NCI-H524 treated with DMSO at 0.1 percent for 48 hours (cell line): ENCODE data around the gene MEGF6.
"Not testable (repeated sequence)": the region's sequence is repeated elsewhere in the genome, so short reads cannot be mapped to it uniquely, and the experiment has no call there.

ENCODE experiments used
- DNase-seq: peaks from one replicate; lab custom pipeline; 2025; lab: John Stamatoyannopoulos, UW

Gene MEGF6

DNA sequence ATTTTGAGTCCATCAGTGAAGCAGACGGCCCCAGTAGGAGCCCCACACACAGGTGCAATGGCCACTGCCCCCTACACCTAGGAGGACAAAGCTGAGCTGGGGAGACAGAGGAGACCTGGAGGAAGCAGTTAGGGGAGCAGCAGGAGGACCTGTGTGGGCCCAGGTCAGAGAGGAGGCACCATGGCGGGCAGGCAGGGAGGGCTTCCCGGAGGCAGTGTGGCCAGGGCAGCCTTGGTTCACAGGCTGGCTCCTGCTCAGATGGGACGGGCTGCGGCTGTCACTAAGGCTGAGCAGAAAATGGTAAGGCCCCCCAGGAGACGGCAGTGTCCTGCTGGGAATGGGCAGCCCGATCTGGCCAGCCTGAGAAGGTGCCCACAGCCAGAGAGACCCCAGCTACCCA is 15.4 kb downstream of the MEGF6 start:
- DNase-seq: no peak

GRCh38 chr1:3594706-3595377 is 16.5 kb downstream of the MEGF6 start:
- no peak for DNase-seq

- no peak for DNase-seq
Measured at GRCh38 chr1:3593745-3594144, 17.6 kb downstream of the MEGF6 start.

DNA sequence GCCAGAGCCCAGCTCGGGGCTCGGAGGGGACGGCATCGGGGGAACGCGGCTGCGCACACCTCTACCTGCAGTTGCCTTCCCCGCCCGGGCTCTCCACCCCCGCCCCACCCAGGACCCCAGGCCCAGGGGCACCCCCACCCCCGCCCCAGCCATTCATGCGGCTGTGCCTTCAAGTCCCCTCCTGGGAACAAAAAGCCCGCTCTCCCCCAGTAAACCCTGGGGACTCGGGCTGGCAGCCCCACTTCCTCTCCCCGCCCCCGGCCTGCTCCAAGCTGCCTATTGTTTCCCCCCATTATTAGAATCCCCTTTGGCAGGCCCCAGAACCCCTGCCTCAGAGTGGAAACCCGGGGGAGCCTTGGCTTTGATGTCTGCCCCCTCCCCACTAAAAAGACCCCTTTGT is 18.0 kb downstream of the MEGF6 start:
- DNase-seq: no peak

DNA sequence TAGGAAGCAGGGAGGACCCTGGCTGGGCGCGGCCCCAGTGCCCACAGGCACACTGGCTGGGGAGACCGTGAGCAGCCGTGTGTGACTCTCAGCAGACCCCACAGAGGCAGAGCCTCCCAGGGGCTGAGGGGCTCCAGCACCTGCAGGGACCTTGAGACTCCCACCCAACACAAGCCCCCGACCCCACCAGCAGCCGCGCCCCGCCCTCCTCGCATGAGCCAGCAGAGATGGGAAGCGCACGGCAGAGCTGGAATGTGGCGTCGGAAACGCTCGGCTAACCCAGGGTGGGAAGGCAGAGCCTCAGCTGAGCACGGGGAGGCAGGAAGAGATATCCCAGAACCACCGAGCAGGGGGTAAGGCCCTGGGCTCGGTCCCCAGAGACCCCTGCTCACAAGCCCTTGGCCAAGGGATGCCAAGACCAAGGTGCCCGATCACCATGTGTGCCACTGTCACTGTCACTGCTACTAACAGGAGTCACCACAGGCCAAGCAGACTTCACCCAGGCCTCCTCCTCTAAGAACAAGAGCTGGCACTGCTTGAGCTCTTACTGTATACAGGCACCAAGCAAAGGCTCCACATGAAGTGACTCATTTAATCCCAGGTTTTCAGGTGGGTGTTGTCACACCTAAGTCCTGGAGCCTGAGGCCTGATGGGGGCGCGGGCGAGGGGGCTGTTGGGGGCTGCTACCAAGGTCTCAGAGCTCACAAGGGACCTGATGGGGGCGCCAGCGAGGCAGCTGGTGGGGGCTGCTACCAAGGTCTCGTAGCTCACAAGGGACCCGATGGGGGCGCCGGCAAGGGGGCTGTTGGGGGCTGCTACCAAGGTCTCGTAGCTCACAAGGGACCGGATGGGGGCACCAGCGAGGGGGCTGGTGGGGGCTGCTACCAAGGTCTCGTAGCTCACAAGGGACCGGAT is 20.1 kb downstream of the MEGF6 start:
- DNase-seq: no peak

- DNase-seq: no peak
Measured at GRCh38 chr1:3590139-3590763, 21.1 kb downstream of the MEGF6 start.

- no peak for DNase-seq
Measured at GRCh38 chr1:3588395-3588794, 22.9 kb downstream of the MEGF6 start.

- DNase-seq: no peak
Measured at GRCh38 chr1:3586986-3587759, 24.1 kb downstream of the MEGF6 start.

DNA sequence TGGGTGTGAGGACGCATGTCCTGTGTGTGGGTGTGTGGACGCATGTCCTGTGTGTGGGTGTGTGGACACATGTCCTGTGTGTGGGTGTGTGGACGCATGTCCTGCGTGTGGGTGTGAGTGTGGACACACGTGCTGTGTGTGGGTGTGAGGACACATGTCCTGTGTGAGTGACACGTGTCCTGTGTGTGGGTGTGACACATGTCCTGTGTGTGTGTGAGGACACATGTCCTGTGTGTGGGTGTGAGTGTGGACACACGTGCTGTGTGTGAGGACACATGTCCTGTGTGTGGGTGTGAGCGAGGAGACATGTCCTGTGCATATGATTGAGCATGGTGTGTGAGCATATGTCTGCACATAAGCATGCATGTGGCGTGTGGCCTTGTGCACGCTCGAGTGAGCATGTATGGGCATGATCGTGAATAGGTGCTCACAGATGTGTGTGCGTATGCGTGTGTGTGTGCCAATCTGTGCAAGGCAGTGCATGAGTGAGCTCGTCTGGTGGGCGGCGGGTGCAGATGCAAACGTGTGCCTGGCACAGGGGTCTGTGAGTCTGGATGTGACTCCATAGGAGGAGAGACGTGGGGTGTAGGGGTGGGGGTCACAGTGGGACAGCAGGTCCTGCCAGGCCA is 25.3 kb downstream of the MEGF6 start:
- no peak for DNase-seq

GRCh38 chr1:3585353-3585868 is 25.9 kb downstream of the MEGF6 start:
- DNase-seq: not testable (repeated sequence)

GRCh38 chr1:3584915-3585314 is 26.4 kb downstream of the MEGF6 start:
- no peak for DNase-seq

GRCh38 chr1:3583751-3584150 is 27.6 kb downstream of the MEGF6 start:
- DNase-seq: not testable (repeated sequence)

GRCh38 chr1:3581296-3582036 is 29.8 kb downstream of the MEGF6 start:
- no peak for DNase-seq

DNA sequence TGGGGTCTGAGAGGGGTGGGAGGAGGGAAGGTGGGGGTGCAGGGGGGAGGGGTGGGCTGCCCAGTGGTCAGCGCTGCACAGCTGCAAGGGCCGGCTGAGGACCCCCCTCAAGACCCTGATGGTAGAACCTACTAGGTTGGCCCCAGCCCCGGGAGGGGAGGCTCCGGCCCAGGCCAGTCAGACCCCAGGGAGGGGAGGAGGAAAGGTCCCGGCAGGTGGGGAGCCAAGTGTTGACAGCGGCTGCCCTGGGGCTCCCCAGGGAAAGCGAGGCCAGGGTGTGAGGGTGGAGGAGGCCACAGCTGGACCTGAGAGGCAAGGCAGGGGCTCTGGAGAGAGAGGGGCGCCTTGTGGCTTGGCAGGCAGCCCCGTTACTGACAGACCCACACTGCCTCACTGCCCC is 31.1 kb downstream of the MEGF6 start:
- no peak for DNase-seq

DNA sequence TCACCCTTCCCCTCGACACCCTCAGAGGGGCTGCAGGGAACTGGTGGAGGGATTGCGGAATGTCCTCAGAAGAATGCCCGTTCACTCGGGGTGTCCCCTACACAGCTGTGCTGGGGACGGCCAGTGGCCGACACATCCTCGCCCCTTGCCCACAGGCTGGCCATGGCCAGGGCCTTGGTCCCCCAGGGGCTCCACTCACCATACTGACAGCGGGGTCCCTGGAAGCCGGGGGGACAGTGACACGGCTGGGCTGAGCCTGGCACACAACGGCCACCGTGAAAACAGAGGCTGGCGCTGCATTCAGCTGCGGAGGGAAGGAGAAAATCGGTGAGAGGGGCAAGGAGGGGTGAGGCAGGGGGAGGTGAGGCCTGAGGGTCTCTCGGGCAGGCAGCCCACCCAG is 31.7 kb downstream of the MEGF6 start:
- DNase-seq: no peak

- DNase-seq: no peak
Measured at GRCh38 chr1:3578906-3579305, 32.4 kb downstream of the MEGF6 start.

GRCh38 chr1:3578433-3578805 is 32.9 kb downstream of the MEGF6 start:
- no peak for DNase-seq

DNA sequence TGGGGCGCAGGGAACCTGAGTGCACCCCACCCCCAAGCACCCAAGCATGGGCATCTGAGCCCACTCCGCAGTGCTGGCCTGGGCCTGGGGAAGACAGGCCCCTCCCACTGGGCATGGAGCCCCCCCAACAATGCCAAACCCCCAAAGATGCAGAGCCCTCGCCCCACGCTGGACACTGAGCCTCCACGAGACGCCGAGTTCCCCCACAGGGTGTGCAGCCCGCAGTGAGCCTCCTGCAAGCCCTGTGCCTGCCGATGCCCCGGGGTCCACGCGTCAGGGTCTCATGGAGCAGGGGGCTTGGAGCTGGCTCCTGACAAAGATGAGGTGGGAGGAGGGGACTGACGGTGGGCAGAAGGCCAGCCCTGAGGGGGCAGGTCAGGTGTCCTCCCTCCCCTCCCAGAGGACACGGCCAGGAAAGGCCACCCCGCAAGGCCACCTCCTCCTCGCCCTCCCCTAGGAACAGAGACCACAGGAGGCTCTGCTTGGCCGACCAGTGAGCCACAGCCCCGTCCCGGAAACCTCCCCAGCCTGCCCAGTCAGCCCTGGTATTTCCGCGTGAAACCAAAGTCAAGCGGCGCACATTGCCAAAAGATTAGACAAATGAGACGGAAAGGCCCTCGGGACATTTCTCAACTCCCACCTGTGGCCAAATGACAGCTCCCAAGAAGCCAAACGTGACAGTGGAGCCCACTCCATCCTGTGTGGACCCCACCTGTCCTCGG is 33.4 kb downstream of the MEGF6 start:
- no peak for DNase-seq

- peak; percentile 77 for DNase-seq
Measured at GRCh38 chr1:3577300-3577699, 34.0 kb downstream of the MEGF6 start.

- no peak for DNase-seq
Measured at GRCh38 chr1:3575993-3576392, 35.3 kb downstream of the MEGF6 start.
